SKM-1 treated with dmso at 0.1 percent for 144 hours (cell line): ENCODE results near the gene NDUFB10.
"Not testable (repeated sequence)": the region's sequence is repeated elsewhere in the genome, so short reads cannot be mapped to it uniquely, and the experiment has no call there.

Source experiments
- DNase-seq: peaks from one replicate; lab custom pipeline; 2025; ENCODE audit not compliant: unreplicated experiment; lab: John Stamatoyannopoulos, UW

Gene NDUFB10

GRCh38 chr16:1944612-1945199 is 14.6 kb upstream of the NDUFB10 start:
- no peak for DNase-seq

GRCh38 chr16:1945559-1946391 is 13.6 kb upstream of the NDUFB10 start:
- DNase-seq = no peak

- DNase-seq = no peak
These were observed 12.6 kb upstream of the NDUFB10 start for GRCh38 chr16:1946495-1947368.

- DNase-seq = no peak
These were observed 12.0 kb upstream of the NDUFB10 start for GRCh38 chr16:1947369-1947670.

GRCh38 chr16:1949507-1949906 is 9.8 kb upstream of the NDUFB10 start:
- no peak for DNase-seq

GRCh38 chr16:1950047-1950446 is 9.3 kb upstream of the NDUFB10 start:
- DNase-seq = no peak

- no peak for DNase-seq
These were observed 8.8 kb upstream of the NDUFB10 start for GRCh38 chr16:1950559-1950958.

GRCh38 chr16:1953734-1954133 is 5.6 kb upstream of the NDUFB10 start:
- no peak for DNase-seq

- not testable (repeated sequence) for DNase-seq
These were observed 1.8 kb upstream of the NDUFB10 start for GRCh38 chr16:1957434-1958142.

GRCh38 chr16:1958143-1958491 is 1.2 kb upstream of the NDUFB10 start:
- not testable (repeated sequence) for DNase-seq

- no peak for DNase-seq
These were observed 546 bp upstream of the NDUFB10 start for GRCh38 chr16:1958715-1959268.

- DNase-seq = peak; percentile 29
These were observed 1.6 kb downstream of the NDUFB10 start for GRCh38 chr16:1960665-1961630.

- DNase-seq = no peak
These were observed 2.3 kb downstream of the NDUFB10 start for GRCh38 chr16:1961651-1962067.

- DNase-seq = not testable (repeated sequence)
These were observed 3.1 kb downstream of the NDUFB10 start for GRCh38 chr16:1962161-1963153.

GRCh38 chr16:1963806-1964505 is 4.6 kb downstream of the NDUFB10 start:
- DNase-seq = no peak

- DNase-seq = peak; percentile 98
These were observed 5.4 kb downstream of the NDUFB10 start, which contains the start of gene RPS2 for GRCh38 chr16:1964506-1965395. Gene RPS2 (minus strand): TSS chr16:1964826. CDS start chr16:1964625, 201 bp downstream.
